Retina (tissue), 1 donor: ENCODE results near the gene GOLGA6B.
"Not testable (repeated sequence)": the region's sequence is repeated elsewhere in the genome, so short reads cannot be mapped to it uniquely, and the experiment has no call there.

ENCODE experiments used
- DNase-seq: peaks from one replicate; pipeline ENCODE4 v3.0.0-alpha.2; 2016

The GOLGA6B gene, protein sequence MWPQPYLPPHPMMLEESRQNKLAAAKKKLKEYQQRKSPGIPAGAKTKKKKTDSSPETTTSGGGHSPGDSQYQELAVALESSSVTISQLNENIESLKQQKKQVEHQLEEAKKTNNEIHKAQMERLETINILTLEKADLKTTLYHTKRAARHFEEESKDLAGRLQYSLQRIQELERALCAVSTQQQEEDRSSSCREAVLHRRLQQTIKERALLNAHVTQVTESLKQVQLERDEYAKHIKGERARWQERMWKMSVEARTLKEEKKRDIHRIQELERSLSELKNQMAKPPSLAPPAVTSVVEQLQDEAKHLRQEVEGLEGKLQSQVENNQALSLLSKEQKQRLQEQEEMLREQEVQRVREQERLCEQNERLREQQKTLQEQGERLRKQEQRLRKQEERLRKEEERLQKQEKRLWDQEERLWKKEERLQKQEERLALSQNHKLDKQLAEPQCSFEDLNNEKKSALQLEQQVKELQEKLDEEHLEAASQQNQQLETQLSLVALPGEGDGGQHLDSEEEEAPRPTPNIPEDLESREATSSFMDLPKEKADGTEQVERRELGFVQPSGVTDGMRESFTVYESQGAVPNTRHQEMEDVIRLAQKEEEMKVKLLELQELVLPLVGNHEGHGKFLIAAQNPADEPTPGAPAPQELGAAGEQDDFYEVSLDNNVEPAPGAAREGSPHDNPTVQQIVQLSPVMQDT

DNA sequence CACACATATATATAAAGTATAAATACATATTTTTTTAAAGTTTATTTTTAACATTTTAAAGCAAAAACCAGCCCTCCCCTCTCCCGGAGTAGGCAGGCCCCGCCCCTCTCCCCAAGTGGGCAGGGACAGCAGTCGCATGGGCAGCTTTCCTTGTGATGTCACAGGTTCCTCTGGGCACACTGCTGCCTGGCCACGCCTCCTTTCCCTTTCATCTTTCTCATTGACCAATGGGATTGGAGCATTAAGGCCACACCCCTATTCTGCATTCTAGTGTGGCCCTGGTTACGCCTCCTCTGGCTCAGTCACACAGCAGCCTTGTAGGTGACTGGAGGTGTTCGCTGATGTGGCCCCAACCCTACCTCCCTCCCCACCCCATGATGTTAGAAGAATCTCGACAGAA is at the start of gene GOLGA6B:
TSS of gene GOLGA6B (plus strand) at position 301 of the 400 bp plus-strand sequence. CDS start at position 342, 41 bp downstream.
- not testable (repeated sequence) for DNase-seq

DNA sequence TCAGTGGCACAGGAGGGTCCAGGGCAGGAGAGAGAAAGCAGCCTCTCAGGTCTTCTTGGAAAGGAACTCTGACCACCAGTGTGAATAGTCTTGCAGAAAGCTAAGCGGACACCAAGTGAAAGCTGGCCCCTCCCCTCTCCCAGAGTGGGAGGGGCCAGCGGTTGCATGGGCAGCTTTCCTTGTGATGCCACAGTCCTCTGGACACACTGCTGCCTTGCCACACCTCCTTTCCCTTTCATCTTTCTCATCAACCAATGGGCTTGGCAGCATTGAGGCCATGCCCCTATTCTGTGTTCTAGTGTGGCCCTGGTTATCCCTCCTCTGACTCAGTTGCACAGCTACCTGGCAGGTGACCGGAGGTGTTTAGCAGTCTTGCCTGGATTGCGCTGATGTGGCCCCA is 49.7 kb upstream of the GOLGA6B start:
- no peak for DNase-seq

DNA sequence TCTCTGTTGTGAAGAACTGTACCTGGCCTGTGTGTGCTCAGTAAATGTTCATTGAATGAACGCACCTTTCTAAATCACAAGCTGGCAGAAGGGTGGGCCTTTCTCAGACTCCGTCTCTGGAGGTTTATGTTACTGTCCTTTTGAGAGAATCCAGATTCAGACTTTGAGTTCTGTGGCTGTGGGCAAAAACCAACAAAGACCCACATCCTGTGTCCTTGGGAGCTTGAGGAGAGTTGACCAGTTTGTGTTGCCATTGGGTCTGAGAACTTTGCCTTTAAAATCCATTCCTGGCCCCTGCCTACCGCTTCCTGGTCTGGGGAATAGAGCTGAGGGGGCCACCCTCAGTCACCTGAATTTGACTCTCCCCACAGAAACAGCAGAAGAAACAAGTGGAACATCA is 46.4 kb upstream of the GOLGA6B start:
- not testable (repeated sequence) for DNase-seq

DNA sequence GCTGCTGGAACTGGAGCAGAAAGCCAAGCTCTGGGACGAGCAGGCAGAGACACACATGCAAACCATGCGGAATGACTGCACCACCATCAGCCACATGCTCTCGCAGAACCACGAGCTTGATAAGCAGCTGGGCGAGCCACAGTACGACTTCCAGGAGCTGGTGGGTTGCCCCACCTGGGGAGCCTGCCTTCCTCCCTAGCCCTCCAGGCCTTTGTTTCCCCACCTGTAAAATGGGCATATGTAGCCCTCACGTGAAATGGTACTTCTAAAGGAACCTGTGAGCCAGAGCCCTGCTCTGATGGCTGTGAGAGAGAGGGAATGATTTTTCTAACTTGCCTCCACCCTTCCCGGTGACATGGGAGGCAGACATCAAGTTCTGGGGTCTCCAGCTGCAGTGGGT is 44.6 kb upstream of the GOLGA6B start:
- DNase-seq: no peak

DNA sequence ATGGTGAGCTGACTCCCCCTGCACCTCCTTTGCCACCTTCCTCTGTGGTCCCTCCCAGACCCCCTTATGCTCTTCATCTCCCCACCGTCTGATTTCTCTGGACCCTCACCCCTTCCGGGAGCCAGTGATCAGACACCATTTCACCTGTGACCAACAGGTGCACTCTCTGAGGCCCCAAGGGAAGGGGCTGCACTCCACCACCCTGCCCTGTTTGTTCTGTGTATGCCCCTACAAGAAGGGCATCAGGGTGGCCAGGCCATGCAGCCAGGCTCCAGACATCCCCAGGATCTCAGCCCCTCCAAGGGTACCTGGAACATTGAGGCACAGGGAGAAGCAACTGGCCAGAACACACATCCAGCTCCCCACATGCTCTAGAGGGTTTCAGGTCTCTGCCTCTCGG is 42.2 kb upstream of the GOLGA6B start:
- DNase-seq: not testable (repeated sequence)

DNA sequence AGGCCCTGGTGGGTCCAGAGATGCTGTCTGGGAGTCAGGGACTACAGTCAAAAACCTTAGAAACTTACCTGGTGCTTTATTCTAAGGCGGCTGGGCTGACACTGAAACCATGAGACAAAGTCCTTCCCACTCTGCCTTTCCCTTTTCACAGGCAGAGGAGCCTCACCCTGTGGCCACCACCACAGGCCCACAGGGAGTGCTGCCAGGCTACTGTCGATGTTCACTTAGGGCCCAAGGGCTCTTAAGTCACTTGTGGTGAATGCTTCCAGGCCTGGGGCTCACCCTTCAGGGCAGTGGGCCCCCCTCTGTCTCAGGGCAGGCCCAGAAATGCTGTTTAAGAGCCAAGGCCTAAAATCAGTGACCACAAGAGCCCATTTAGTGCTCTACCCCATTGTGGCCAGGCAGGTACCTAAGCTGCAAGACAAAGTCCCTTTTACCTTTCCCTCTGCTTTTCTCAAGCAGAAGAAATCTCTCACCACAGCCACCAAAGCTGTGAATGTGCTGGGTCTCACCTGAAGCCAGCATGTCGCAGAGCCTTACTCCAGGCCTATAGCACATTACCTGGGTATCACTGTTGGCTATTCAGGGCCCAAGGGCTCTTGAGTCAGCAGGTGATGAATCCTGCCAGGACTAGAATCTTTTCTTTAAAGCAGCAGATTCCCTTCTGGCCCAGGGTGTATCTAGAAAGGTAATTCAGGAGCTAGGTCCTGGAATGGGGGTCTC is 39.5 kb upstream of the GOLGA6B start:
- DNase-seq: no peak

DNA sequence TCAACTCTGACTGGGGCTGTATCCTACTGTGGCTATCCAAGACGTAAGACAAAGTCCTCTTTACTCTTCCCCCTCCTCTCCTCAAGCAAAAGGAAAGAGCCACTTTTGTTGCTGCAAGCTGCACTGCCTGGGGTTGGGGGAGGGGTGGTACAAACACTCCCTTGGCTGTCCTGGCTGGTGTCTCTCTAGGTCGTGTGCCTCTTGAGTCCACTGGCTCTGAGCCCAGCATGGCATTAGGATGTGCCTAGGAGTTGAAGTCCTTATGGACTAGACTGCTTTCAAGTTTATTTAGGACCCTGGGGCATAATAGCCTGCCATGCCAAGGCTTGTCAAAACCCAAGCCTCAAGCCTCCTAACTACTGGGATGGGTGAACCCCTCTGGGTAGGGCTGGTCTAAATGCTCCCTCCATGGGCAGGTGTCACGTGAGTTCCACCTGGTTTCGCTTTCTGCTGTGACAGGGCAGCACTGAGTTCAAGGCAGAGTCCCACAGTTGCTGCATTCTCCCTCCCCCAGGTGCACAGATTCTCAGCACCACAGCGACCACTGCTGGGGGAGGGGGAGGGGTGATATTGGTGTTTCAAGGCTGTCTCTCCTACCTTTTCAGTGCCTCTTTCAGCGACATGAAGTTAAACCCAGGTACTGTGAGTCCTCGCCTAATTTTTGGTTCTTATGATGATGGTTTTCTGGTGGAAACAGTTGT is 38.8 kb upstream of the GOLGA6B start:
- not testable (repeated sequence) for DNase-seq

DNA sequence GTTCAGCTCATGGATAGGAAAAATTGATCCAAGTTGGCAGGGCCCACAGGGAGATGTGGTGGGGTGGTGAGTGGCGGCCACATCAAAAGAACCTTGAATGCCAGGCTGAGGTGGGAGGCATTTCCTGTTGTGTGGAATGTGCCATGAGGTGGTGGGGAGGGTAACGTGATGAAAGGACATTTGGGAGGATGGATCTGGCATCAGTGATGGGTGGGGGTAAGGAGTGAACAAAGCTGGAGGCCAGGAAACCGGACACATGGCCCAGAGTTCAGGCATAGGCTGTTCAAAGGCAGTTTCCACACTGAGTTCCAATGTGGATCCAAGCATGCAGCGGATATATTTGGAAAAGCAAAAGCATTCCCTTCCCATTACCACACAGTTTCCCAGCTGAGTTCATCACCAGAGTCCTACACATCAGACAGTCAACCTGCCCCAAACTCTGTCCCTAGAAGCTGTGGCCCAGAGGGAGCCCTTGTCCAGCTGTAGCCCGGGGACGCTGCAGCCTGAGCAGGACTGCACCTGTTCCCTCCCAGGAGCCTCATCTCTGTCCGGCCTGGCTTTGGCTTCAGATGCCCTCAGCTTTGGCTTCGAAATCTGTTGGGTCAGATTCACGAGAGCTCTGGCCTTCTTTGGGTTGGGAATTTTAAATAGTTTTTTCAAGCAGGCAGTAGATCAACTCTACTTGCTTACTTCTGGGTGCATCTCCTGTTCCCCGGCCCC is 37.8 kb upstream of the GOLGA6B start:
- no peak for DNase-seq

DNA sequence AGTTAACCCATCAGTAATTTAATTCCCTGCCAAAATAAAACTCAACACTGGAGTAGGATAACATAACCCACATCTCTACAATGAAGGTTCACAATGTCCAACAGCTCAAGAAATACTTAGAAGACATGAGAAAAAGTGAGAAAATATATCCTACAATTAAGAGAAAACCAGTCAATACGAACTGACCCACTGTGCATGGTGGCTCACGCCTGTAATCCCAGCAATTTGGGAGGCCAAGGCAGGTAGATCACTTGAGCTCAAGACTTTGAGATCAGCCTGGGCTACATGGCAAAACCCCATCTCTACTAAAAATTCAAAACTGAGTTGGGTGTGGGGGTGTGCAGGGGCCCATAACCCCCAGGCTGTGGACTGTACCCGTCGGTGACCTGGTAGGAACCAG is 30.6 kb upstream of the GOLGA6B start:
- DNase-seq: not testable (repeated sequence)

DNA sequence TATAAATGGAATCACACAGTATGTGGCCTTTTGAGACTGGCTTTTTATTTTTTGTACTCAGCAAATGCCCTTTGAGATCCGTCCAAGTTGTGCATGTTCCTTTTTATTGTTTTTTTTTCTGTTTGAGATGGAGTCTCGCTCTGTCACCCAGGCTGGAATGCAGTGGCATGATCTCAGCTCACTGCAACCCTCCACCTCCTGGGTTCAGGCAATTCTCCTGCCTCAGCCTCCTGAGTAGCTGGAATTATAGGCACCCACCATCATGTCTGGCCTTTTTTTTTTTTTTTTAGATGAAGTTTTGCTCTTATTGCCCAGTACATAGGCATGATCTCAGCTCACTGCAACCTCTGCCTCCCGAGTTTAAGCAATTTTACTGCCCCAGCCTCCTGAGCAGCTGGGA is 28.3 kb upstream of the GOLGA6B start:
- not testable (repeated sequence) for DNase-seq

DNA sequence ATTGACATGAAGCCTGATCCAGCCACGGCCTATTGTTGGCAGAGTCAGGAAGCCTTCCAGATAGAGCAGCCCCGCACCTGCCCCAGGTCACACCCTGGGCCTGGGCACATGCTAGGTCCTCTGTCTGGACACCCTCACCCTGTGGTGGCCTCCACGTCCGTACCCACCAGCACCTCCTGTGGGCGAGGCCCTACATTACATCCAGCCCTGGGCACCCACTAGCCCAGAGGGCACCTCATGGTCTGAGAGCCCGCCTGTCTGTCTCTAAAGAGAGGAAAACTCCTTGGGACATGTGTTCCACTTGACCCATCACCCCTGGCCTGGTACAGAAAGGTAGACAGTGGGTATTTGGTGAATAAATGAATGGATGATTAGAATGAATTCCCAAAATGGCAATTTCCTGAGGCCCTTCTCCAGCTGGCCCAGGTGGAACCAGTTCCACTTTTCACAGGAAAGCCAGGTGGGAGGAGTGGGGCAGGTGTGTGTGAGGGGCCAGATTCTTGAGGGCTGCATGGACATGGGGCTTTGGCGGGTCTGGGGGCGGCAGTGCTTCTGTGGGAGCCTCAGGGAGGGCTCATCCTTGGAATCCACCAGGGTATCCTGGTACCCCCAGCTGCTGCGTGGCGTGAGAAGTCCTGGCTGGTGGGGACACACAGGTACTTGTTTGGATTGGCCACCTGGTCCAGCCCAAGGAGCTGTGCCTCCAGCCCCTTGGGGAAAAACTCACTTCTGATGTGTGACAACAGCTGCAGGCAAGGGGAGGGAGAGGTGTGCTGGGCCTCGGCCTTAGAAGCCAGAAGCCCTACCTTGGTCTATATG is 26.0 kb upstream of the GOLGA6B start:
- DNase-seq: not testable (repeated sequence)

DNA sequence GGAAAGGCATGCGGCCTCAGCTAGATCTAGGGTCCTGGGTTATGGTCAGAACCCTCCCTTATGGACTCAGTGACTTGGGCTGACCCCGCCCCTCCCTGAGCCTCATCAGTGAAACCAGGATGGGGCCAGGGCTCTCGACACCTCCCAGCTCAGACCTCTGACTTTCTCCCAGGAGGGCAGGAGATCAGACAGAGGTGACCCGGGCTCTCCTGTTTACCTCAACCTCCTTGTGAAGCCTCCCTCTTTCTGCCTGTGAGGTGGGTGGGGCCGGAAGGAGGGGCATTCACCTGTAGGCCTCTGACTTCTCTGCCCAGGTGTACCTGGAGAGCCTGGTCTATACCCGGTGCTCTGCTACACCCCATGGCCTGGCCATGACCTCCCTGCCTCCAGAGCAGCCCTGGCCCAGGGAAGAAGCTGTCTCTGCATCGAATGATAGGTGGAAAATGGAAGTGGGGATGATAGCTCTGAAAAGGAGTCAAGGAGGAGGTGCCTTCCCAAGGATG is 25.4 kb upstream of the GOLGA6B start:
- DNase-seq: not testable (repeated sequence)

DNA sequence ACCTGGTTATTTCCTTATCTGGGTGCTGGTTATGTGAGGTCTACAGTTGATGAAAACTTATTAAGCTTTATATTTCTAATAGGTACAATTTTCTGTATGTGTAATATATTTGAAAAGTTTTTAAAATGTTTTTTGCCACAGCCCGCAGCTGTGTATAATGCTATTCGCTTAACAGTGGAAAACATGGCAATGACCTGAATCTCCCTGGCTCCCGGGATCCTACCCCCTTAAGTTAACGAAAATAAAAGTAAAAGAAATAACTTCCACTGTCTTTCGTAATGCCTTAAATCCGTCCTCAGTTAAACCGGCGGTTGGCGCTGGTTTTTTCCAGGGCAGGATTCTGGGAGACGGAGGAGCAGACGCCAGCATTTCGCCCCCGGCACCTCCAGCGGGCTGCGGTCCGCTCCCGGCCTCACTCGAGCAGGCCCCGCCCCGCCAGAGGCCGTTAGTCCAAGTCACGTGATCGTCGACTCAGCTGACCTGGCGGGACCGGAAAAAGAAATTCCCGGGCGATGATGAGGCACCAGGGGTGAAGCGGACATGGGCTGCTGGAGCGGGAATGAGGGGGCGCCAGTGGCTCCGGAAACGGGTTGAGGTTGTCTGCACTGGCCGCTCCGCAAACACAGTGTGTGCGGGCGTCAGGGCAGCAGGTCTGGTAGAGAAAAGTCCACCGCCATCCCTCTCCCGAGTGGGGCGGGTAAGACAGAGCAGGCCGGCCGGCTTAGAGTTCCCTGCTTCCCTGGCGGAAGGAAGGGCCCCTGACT is 17.8 kb upstream of the GOLGA6B start:
- peak; percentile 76 for DNase-seq

DNA sequence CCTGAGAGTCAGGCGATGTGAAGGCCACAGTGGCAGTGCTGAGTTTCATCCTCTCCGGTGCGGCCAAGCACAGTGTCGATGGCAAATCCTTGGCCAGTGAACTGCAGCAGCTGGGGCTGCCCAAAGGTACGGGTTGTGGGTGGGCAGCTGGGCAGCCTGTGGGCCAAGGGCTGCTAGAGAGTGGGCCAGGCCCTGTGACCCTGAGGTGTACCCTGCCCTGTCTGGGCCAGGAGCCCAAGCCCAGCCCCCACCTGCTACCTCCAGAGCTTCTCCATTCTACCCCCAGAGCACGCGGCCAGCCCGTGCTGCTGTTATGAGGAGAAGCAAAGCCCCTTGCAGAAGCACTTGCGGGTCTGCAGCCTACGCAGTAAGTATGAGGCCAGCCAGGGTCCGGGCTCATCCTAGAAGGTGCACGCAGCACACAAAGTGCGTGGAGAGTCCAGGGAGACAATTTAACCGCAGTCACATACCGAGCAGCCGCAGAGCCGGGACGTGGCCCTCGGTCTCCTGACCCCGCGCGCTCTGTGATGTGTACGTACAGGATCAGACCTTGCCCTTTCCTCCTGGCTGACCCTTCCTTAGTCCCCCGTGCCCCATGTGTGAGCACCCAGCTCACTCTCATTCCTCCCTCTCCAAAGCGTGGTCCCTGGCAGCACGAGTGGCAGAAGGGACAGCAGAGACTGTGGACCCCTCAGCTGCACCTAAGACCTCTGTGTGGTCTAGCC is 14.6 kb upstream of the GOLGA6B start:
- DNase-seq: not testable (repeated sequence)

DNA sequence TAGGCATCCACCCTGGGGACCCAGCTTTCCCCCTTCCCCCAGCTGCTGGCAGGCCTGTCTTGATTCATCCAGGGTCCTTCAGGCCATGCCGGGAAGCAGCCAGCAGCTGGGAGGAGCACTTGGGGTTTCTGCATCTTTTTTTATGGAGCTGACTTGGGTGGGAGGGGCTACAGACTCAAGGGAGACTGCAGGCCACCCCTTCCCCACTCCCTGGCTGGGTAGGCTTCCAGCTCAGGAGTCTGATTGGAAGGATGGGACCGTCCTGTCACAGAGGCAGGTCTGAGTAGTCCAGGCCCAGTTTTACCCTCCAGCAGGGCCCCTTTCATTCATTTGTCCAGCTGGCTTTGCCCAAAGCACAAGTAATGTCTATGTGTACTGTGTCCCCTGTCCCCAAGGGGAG is 12.2 kb upstream of the GOLGA6B start:
- DNase-seq: not testable (repeated sequence)

DNA sequence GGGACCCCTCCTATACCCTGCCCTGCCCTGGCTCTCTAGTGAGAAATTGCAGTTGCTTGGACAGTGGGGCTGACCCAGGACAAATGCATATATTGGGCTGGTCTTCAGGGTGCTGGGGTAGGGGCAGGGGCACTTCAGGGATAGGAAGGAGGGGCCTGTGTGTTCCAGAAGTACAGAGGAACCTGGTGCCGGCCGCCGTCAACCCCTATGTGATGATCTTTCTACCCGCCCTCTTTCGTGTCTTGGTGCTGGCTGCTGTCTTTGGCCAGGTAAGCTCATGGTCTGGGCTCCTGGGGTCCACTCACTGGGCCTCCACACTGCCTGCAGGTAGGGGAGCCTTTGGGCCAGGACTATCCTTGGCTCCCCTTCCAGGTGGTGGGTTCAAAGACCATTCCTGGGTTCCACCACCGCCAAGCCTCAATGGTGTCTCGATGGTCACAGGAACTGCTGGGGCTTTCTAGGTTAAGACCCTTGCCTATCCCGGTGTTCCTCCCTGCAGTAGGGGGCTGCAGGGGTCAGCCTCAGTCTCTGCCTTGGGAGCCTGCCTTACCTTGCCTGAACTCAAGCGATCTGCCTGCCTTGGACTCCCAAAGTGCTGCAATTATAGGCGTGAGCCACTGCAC is 5.8 kb upstream of the GOLGA6B start:
- DNase-seq: not testable (repeated sequence)

DNA sequence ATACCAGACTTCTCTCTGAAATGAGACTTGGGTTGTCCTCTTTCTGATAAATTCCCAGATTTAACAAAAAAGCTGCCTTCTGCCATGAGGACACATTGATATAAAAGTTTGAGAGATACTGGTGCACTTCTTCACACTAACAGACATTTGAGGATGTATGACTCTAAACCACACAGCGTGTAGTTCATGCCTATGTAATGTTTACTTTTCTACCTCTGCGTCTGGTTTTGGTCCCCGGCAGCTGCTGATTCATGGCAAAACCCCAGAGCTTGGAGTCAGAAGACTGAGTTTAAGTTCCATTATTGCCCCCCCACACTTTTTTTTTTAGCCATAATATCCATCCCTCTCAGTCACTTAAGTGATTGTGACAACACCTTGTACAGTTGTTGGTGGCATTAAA is 1.5 kb downstream of the GOLGA6B start:
- DNase-seq: not testable (repeated sequence)

DNA sequence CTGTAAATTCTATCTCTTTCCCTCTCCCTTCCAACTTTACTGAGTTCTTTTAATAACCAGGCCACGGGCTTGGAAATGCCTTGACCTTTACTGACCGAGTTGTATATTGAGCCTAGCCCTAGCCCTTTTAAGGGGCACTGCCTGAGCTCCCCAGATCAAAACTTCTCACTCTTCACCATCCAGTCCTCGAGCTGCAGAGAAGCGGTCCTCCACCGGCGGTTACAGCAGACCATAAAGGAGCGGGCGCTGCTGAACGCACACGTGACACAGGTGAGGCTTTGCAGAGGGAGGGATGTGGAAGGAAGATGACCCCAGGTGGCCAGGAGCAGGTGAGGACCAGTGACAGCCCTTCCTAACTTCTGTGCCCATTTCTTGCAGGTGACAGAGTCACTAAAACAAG is 6.6 kb downstream of the GOLGA6B start:
- DNase-seq: not testable (repeated sequence)

DNA sequence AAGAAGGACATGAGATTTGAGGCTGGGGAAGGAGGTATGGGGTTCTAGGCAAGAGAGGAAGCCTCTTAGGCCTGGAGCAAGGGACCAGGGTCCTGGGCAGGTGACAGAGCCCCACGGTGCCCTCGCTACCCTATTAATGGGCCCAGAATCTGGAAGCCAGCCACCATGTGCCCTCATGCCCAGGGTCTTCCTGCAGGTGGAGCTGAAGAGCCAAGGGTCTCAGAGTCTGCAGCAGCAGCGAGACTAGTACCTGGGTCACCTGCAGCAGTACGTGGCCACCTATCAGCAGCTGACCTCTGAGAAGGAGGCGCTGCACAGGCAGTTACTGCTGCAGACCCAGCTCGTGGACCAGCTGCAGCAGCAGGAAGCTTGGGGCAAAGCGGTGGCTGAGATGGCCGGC is 9.4 kb downstream of the GOLGA6B start:
- not testable (repeated sequence) for DNase-seq
